ENCODE results near the gene GLRB.
"Not testable (repeated sequence)": the region's sequence is repeated elsewhere in the genome, so short reads cannot be mapped to it uniquely, and the experiment has no call there.

The GLRB gene

GRCh38 chr4:157075811-157076577 lies at the start of gene GLRB:
Gene GLRB (plus strand): TSS chr4:157076150. CDS start chr4:157078025, 1,875 bp downstream.
- peak in 1 of 2 experiments; percentile 18 for DNase-seq

- no peak for DNase-seq
Observed at GRCh38 chr4:157035471-157035870, 40.5 kb upstream of the GLRB start.

GRCh38 chr4:157040405-157040804 lies 35.5 kb upstream of the GLRB start:
- no peak for DNase-seq

GRCh38 chr4:157043131-157043530 lies 32.8 kb upstream of the GLRB start:
- no peak for DNase-seq

- peak; percentile 8 to 30 for DNase-seq
Observed at GRCh38 chr4:157045507-157046127, 30.3 kb upstream of the GLRB start.

GRCh38 chr4:157048248-157048647 lies 27.7 kb upstream of the GLRB start:
- no peak for DNase-seq

DNA sequence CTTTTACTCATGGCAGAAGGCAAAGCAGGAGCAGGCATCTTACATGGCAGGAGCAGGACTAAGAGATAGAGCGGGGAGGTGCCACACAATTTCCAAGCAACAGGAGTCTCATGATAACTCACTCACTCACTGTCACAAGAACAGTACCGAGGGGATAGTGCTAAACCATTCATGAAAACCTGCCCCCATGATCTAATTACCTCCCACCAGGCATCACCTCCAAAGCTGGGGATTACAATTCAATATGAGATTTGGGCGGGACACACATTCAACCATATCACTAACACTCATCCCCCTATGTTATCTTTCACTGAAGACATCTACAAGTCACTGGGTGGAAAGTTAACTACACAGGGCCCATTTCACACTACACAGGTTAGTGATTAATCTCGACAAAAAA lies 25.4 kb upstream of the GLRB start:
- DNase-seq, result no peak

- no peak for DNase-seq
Observed at GRCh38 chr4:157052429-157053040, 23.4 kb upstream of the GLRB start.

DNA sequence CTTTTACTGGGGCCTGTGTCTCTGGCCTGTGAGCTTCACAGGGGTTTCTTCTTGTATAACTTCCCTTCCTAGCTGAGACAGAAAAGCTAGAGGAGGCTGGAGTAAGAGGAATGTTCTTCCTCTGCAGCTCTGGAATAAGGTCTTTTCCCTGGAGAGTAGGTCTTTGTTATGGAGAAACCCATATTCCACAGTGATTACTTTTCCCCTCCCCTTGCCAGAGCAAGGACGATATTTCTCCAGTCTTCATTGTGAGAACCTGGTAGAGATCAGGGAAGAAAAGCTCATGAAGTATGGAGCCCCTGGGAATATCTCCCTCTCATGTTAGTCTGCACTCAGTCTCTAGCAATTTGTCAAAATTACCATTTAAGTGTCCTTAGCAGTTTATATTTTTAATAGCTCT lies 18.7 kb upstream of the GLRB start:
- DNase-seq, result no peak

- DNase-seq, result not testable (repeated sequence)
Observed at GRCh38 chr4:157058899-157059298, 17.1 kb upstream of the GLRB start.

DNA sequence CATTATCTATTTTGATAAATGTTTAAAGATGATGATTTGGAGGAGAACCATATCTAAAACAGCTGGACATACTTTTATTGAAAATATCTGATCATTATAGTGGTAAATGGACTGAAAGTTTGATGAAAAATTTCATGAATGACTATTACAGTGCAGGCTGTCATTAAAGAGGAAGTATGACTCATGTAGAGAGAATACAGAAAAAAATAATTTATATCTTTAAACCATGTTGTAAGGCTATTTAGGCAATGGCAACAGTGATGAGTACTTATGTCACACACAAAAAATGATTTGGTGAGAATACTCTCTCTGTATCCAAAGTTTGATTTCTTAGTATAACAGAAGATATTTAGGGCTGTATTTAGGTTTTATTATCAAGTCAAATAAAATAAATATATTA lies 3.9 kb upstream of the GLRB start:
- no peak for DNase-seq

DNA sequence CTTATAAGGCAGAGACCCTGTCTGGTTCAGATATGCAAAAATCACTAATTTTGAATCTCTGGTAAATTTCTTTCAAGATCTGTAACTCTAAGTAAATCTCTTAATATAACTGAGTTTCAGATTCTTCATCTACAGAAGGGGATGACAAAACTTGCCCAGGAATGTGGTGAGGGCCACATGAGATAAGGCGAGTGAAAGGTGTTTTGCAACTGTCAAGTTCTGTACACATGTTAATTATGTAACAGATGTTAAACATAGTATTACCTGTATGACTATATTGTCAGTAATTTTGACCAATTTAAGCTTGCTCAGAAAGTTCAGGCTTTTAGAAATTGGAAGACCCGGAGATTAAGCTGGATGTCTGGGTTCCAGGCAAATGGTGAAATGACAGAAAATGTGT lies 549 bp upstream of the GLRB start:
- DNase-seq, result no peak

- no peak for DNase-seq
Observed at GRCh38 chr4:157076578-157076947, 613 bp downstream of the GLRB start.

- no peak for DNase-seq
Observed at GRCh38 chr4:157079441-157079840, 3.5 kb downstream of the GLRB start.

- DNase-seq, result no peak
Observed at GRCh38 chr4:157080605-157081004, 4.7 kb downstream of the GLRB start.

DNA sequence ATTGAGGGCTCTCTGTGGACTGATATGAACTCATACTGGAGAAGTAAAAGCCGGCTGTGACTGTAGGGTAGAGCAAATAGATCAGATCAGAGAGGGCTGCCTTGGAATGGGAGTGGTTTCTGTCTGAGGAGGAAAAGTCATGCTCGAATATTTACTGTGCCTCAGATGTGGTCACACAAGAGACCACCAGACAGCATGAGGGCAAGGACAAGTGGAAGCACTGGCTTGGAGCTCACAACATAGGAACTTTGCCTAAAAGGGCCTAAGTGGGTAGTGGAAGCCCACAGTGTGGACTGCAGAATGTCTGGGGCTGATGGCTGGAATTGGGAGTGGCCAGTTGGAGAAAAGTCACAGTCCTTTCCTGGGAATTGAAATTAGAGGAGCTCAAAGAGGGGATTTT lies 19.8 kb downstream of the GLRB start:
- DNase-seq, result no peak

GRCh38 chr4:157096439-157096838 lies 20.5 kb downstream of the GLRB start:
- DNase-seq, result peak in 1 of 2 experiments; percentile 0

DNA sequence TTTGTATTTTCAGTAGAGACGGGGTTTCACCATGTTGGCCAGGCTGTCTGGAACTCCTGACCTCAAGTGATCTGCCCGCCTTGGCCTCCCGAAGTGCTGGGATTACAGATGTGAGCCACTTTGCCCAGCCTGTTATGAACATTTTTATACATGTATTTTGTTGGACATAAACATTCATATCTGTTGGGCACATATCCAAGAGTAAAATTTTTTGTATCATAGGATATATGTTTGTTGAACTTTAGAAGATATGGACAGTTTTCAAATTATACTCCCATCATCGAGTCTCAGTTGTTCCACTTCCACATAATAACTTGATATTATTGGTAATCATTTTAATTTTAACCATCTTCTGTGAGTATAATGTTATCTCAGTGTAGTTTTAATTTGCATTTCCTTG lies 23.6 kb downstream of the GLRB start:
- DNase-seq, result no peak

GRCh38 chr4:157104541-157104940 lies 28.6 kb downstream of the GLRB start:
- DNase-seq, result no peak

GRCh38 chr4:157114671-157115070 lies 38.7 kb downstream of the GLRB start:
- no peak for DNase-seq

DNA sequence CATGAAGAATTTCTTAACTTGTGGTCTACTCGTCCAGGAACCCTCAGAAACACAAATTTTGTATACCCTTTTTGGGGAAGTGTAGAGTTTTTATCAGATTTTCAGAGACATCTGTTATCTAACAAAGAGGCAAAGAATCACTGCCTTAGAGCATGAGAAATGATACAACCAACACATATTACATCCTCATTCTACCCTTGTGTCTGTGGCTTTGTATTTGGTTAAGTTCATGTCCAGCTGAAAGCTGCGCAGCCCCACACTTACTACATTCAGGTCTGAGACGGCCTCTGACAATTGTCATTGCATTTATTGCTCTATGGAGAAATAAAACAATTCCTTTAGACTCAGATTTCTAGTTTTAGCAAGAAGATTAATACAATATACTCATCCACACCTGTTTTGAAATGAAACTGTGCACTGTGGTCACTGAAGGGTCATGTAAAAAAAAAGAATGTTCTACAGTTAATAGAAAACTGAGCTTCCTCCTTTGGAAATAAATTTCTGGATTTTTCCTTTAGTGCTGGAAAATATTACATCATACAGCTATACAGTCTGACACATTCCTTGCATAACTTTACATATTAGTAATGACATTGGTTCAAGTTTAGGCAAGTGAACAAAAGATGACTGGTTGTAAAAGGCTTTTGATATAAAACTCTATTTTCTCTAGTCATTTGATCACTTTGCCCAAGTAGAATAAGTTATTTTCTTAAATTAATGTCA lies 39.8 kb downstream of the GLRB start:
- DNase-seq, result no peak

DNA sequence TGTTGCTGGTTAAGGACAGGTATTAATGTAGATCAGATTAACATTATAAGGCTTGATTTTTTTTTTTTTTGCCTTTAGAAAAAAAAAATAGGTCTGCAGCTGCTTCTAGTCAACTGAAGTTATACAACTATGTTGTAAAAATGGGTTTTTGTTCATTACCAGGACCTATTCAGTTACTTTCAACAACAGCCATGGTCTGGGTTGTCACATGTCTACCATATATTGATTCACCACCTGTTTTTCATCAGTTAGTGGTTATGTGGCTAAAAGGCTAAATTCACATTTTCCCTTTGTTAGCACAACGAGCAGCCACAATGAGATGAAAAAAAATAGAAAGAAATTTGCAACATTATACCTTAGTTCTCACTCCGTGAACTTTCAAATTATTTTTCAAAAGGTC lies 45.5 kb downstream of the GLRB start:
- DNase-seq, result no peak

DNA sequence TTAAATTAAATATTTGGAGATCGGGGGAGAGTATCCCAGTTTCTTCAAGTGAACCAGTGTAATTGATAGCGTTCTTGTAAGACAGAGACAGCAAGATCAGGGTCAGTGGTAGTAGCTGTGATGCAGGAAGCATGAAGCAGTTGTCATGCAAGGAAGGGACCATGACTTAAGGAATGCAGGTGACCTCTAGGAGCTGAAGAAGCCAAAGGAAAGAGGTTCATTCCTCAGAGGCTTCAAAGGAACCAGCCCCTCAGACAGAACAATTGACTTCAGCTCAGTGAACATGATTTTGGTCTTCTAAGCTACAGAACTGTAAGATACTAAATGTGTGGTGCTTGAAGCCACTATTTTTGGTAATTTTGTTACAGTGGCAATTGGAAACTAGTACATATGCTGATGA lies 51.6 kb downstream of the GLRB start:
- DNase-seq, result no peak

GRCh38 chr4:157128395-157128794 lies 52.4 kb downstream of the GLRB start:
- DNase-seq, result peak in 1 of 2 experiments; percentile 3

Data from NCI-H524 (cell line).